GM10266 (cell line): ENCODE data around the gene TAF11L2.
"Not testable (repeated sequence)": the region's sequence is repeated elsewhere in the genome, so short reads cannot be mapped to it uniquely, and the experiment has no call there.

ENCODE experiments used
- DNase-seq: peaks from one replicate; pipeline ENCODE4 v3.0.0; 2012; ENCODE audit errors: extremely low spot score
- CTCF ChIP-seq: IDR thresholded peaks from 2 replicates; pipeline ENCODE4 v1.5.1; 2012; ENCODE audit warnings: mild to moderate bottlenecking, low read depth; ENCODE audit not compliant: control insufficient read depth, insufficient read depth; ENCODE audit errors: missing control alignments

TAF11L2 gene

GRCh38 chr5:17497446-17497845 is 585 bp upstream of the TAF11L2 start:
- no peak for TF ChIP-seq CTCF
- DNase-seq: no peak

GRCh38 chr5:17511775-17512325 is 13.8 kb downstream of the TAF11L2 start:
- no peak for TF ChIP-seq CTCF
- no peak for DNase-seq

GRCh38 chr5:17517526-17517925 is 19.5 kb downstream of the TAF11L2 start:
- DNase-seq: not testable (repeated sequence)

- not testable (repeated sequence) for DNase-seq
These were observed 20.0 kb downstream of the TAF11L2 start, which contains the start of gene TAF11L3 for GRCh38 chr5:17518067-17518466. TAF11L3 (plus strand) TSS chr5:17518367.

- not testable (repeated sequence) for DNase-seq
These were observed 21.5 kb downstream of the TAF11L2 start for GRCh38 chr5:17519508-17519907.

GRCh38 chr5:17521501-17521900 is 23.5 kb downstream of the TAF11L2 start, which contains the start of gene TAF11L4:
TAF11L4 (plus strand) TSS chr5:17521801.
- not testable (repeated sequence) for DNase-seq

GRCh38 chr5:17524935-17525334 is 26.9 kb downstream of the TAF11L2 start, which contains the start of gene TAF11L5:
TAF11L5 (plus strand) TSS chr5:17525235.
- not testable (repeated sequence) for DNase-seq

GRCh38 chr5:17526504-17526903 is 28.5 kb downstream of the TAF11L2 start:
- not testable (repeated sequence) for DNase-seq

- DNase-seq: not testable (repeated sequence)
These were observed 30.3 kb downstream of the TAF11L2 start, which contains the start of gene TAF11L6 for GRCh38 chr5:17528369-17528768. TAF11L6 (plus strand) TSS chr5:17528669.
